Measurements from ENCODE around the gene TMEM217.

DNA sequence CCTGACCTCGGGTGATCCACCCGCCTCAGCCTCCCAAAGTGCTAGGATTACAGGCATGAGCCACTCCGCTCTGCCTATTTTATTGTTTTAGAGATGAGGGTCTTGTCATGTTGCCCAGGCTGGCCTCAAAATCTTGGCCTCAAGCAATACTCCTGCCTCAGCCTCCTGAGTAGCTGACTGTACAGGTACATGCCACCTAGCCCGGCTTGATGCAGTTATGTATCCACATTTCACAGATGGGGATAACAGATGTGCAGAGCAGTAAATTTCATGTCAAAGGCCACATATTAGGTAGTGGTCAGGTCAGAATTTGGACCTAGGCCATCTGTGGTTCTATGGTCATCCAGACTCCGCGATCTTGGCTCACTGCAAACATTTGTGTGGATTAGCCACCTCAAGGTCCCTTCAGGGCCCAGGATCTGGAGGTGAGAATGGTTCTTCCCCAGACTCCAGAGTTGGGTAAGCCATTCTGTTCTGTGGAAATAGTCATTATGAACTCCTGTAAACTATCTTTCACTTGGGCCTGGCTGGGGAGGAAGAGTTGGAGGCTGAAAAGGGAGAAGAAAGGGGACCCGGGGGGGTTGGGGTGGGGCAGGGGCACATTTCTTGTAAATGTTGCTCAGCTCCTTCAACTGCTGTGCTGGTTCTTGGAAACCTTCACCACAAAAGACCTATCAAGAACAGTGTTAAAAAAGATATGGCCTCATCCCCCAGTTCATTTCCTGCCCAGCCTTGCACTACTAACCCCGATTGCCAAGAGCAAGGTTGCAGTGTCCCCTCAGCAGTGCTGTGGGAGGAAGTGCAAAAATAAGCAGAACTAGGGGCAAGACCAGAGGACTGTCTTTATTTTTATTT lies 75.0 kb downstream of the TMEM217 start:
- TF ChIP-seq POLR2AphosphoS5 (IDR thresholded peaks at IDR 0.05; ENCODE audit: low read depth, low read length) (no peak), POLR2A (IDR thresholded peaks at IDR 0.05; ENCODE audit: control extremely low read depth in 1 of 2, low read depth in 2 of 2, low read length in 2 of 2) (no peak), RFX5 (IDR thresholded peaks at IDR 0.05; ENCODE audit: borderline replicate concordance, low read depth, low read length) (no peak), EP300 (IDR thresholded peaks at IDR 0.05; ENCODE audit: borderline replicate concordance in 1 of 2, low read depth in 2 of 2, low read length in 2 of 2) (no peak), RAD21 (IDR thresholded peaks at IDR 0.05 in 1 of 2, conservative IDR thresholded peaks at IDR 0.05 in 1 of 2; ENCODE audit: low read depth in 2 of 2, low read length in 2 of 2) (no peak), CEBPB (IDR thresholded peaks at IDR 0.05; ENCODE audit: low read depth, low read length) (no peak)
- TF ChIP-seq, protein P1, sequence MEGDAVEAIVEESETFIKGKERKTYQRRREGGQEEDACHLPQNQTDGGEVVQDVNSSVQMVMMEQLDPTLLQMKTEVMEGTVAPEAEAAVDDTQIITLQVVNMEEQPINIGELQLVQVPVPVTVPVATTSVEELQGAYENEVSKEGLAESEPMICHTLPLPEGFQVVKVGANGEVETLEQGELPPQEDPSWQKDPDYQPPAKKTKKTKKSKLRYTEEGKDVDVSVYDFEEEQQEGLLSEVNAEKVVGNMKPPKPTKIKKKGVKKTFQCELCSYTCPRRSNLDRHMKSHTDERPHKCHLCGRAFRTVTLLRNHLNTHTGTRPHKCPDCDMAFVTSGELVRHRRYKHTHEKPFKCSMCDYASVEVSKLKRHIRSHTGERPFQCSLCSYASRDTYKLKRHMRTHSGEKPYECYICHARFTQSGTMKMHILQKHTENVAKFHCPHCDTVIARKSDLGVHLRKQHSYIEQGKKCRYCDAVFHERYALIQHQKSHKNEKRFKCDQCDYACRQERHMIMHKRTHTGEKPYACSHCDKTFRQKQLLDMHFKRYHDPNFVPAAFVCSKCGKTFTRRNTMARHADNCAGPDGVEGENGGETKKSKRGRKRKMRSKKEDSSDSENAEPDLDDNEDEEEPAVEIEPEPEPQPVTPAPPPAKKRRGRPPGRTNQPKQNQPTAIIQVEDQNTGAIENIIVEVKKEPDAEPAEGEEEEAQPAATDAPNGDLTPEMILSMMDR (IDR thresholded peaks at IDR 0.05; ENCODE audit: control extremely low read depth in 1 of 3, insufficient read depth in 1 of 3, low read depth in 1 of 3, low read length in 3 of 3): no peak
- TF ChIP-seq, protein P2, sequence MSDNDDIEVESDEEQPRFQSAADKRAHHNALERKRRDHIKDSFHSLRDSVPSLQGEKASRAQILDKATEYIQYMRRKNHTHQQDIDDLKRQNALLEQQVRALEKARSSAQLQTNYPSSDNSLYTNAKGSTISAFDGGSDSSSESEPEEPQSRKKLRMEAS (IDR thresholded peaks at IDR 0.05): no peak
- TF ChIP-seq, protein P3, sequence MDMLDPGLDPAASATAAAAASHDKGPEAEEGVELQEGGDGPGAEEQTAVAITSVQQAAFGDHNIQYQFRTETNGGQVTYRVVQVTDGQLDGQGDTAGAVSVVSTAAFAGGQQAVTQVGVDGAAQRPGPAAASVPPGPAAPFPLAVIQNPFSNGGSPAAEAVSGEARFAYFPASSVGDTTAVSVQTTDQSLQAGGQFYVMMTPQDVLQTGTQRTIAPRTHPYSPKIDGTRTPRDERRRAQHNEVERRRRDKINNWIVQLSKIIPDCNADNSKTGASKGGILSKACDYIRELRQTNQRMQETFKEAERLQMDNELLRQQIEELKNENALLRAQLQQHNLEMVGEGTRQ (IDR thresholded peaks at IDR 0.05; ENCODE audit: low read length): no peak
